GM21526 (cell line): ENCODE results near the gene PPP2R2C.

Experiments
- ATAC-seq: cut with Tn5 transposase; IDR thresholded peaks from one replicate; pipeline ENCODE4 v1.9.1; 2021; ENCODE audit warnings: moderate library complexity; ENCODE audit not compliant: unreplicated experiment, low FRiP score

Gene PPP2R2C

GRCh38 chr4:6449746-6450369 lies 22.6 kb downstream of the PPP2R2C start:
- no peak for ATAC-seq

DNA sequence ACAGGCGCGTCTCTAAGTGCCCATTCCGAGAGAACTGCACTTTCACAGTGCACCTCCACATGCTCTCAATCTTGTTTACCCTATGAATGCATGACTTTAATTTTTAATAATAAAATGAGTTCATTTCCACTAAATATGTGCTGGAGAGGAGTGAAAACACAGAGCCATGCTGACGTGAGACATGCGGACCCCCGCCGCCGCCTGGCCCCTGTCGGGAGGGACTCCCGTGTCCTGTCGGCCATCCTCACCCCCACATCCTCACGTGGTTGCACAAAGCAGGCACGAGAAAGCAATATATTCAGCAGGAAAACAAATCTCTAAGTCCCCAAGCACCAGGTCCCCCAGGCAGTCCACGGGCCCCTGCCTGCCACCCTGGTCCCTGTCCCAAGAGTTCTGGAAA lies 23.1 kb downstream of the PPP2R2C start:
- ATAC-seq, result no peak

GRCh38 chr4:6448476-6449170 lies 23.8 kb downstream of the PPP2R2C start:
- ATAC-seq, result no peak

- no peak for ATAC-seq
These were observed 24.7 kb downstream of the PPP2R2C start for GRCh38 chr4:6447672-6448171.

DNA sequence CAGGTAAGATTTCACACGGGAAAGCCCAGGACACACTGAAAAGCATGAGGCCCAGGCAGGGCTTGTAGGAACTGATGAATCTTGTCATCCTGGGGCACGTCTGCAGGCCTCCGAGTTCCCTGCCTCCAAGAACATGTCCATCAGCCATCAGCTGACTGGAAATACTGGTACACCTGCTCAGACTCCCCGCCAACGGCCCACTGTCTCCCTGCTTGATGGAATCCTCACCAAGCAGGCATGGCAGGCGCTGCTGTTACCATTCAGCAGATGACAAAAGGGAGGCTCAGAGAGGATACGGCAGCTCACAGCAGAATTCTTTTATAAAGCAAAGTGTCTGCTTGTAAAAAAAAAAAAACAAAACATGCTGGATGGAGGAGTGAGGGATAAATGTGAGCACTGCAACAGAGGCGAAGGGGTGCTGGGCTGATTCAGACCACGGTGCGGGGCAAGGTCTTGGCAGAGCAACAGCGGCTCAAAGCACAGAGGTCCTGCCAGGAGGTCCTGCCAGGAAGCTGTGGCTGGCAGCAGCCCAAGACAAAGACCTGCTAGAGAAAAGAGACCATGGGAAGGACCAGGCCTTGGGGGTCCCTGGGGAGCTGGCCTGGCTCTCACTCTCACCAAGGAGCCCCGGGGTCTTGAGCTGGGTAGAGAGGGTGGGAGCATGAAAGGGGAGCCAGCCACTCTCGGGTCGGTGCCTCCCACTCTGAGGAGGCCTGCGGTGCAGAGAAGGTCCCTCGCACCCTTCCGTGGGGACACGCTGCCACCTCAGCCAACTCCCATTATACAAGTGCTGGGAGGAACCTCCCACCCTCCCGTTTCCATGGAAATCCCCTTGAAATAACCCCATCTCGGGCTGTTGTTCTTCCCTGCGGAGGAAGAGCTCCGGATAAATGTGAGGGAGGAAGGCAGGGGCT lies 25.6 kb downstream of the PPP2R2C start:
- ATAC-seq, result no peak

GRCh38 chr4:6446130-6446482 lies 26.3 kb downstream of the PPP2R2C start:
- no peak for ATAC-seq

- ATAC-seq, result no peak
These were observed 26.8 kb downstream of the PPP2R2C start for GRCh38 chr4:6445403-6446129.

DNA sequence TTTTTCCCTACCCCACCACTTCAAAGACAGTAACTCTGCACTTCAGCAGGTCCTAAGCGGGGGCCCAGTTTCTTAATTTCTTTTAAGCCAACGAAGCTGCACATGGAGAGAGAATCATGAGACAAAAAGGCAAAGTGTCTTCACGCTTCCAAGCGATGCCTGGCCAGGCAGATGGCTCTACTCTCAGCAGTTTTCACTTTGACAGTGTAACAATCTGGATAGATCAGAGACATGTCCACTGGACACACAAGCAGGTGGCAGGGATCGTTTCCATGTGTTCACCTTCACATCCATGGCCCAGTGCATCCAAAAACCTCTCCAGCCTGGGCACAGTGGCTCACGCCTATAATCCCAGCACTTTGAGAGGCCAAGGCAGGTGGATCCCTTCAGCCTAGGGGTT lies 27.8 kb downstream of the PPP2R2C start:
- ATAC-seq, result no peak

- no peak for ATAC-seq
These were observed 29.1 kb downstream of the PPP2R2C start for GRCh38 chr4:6443035-6444023.

DNA sequence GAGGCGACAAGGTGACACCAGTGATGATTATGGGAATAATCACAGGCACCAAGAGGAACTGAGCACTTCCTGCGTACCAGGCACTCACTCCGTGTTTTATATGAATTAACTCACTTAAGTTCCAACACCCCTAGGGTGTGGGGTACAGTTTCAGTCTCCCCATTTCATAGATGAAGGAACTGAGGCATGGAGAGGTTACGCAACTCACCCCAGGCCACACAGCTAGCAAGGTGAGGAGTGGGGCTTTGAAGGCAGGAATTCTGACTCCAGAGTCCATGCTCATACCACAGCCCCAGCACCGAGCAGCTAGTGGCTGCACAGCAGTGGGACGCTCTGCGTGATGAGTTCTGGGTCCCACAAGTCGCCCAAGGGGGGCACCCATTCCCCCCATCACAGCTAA lies 29.9 kb downstream of the PPP2R2C start:
- no peak for ATAC-seq

DNA sequence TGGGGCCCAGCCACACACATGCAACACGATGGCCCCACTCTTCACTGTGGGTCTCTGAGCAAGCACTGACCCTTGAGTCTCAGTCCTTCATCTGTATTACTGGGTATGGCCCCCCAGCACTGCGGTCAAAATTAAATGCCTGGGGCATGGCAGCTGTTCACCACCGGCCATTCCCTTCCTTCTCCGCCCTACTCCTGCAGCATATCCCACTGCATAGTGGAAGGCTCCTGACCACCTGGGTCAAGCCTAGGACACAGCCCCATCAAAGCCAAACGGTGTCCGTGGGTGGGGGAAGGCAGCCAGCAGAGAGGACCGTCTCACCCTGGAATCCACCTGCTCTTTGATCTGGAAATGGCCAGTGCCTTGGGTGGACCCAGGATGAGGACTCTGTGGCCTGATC lies 30.7 kb downstream of the PPP2R2C start:
- ATAC-seq, result no peak

- ATAC-seq, result no peak
These were observed 31.2 kb downstream of the PPP2R2C start for GRCh38 chr4:6441202-6441582.

- no peak for ATAC-seq
These were observed 31.8 kb downstream of the PPP2R2C start for GRCh38 chr4:6440506-6441201.

DNA sequence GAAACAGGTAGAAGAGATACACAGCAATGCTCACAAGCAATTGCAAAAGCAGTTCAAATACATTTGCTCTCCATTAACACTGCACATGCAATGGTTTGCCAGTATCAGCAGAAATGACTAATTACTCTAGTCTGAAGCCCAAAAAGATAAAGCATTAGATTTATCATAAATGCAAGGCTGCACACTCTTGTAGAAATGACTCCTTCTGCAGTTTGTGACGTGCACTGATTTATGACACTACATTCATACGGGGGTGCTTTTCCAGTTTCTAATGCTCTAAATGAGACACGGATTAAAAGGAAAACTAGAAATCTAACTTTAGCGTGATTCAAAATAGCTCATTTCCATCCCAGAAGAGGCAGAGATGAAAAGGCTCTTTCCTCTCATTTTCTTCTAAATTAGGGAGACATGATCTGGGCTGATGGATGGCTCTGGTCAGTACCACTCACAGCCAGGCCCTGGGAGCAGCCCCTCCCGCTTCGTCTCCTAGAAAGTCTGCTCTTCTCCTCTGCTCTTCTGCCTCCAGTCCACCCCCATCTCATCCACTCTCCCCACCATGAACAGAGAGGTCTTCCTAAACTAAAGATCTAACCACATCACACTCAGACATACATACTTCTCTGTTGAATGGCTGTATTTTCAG lies 33.2 kb downstream of the PPP2R2C start:
- no peak for ATAC-seq

DNA sequence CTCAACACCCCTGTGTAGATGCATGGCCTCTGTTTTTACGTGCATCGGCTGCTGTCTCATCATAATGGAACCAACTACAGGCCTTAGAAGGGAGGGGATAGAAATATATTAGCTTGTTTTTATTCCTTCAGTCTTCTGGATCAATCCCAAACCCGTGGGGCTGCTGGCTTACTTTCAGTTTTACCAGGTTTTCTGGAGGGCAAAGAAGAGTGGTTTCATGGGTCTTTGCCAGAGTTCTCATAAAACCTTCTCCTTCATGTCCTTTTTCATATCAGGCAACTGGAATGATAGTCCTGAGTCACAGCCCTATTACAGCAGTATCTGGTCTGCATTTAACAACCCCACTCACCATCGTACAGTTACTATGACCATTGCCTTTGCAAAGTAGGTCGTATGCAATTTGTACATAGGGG lies 34.6 kb downstream of the PPP2R2C start:
- ATAC-seq, result no peak

DNA sequence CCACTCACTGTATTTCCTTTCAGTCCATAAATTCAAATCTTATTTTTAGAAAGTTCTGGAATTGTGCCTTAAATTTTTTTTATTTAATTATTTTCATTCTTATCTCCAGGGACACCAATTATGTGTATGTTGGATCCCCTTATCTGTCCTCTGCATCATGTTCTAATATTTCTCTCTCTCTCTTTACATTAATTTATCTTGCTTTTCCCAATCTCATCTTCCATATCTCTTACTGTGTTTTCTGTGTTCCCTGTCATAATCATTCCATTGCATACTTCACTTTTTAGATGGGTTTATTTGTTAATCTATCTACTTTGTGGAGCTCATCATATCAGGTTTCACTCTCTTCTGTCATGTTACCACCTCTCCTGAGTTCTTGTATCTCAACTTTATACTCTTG lies 37.4 kb downstream of the PPP2R2C start:
- no peak for ATAC-seq

GRCh38 chr4:6430927-6431326 lies 41.5 kb downstream of the PPP2R2C start:
- no peak for ATAC-seq

GRCh38 chr4:6427439-6428090 lies 44.8 kb downstream of the PPP2R2C start:
- ATAC-seq, result no peak
